HG03565 (cell line): Measurements from ENCODE around the gene PSMD5.
A peak's percentile ranks its signal among the peaks of the same experiment; 100 is the strongest.

Experiments used
- ATAC-seq: cut with Tn5 transposase; IDR thresholded peaks from one replicate; pipeline ENCODE4 v1.9.1; 2021; ENCODE audit warnings: mild to moderate bottlenecking, moderate library complexity; ENCODE audit not compliant: unreplicated experiment

PSMD5 gene

GRCh38 chr9:120842685-120843485 is at the start of gene PSMD5:
TSS of gene PSMD5 (minus strand) at chr9:120842922. CDS start at chr9:120842909, 13 bp downstream.
- peak; percentile 99 for ATAC-seq

DNA sequence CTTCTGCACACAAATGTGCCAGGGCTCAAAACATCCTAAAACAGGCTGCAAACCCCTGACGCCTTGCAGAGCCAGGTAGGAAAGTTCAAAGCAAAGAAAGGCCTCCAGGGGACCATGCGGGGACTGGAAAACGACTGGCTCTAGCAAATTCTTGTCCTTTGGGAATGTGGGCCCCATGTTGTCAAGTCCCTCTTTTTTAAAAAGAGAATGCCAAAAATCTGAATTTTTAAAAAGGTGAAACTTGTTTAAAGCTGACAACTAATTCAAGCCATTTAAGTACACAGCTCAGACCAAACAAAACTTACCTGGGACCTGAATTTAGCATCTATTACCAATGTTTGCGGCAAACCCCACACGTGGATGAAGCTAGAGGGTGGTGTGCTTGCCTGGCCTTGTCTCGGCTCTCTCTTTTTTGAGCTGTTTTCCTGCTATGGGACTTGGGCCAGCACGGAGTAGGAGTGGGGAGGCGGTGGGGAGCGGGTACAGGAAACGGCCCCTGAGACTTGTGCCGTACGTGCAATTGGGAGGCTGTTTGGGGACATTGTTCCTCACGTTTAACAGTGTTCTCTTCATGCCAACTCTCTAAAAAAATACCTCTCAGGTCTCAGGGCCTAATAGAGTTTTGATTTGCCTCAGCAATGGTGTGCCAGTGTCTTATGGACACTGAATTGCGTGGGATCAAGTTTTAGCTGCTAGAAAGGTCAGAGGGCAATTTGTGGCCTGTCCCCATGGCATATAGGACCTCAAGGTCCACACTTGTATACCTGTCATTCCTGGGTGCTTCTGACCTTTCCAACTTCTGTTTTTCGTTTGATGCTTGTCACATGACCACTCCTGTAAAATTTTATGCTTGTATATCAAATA is 49.4 kb upstream of the PSMD5 start:
- peak; percentile 16 for ATAC-seq

DNA sequence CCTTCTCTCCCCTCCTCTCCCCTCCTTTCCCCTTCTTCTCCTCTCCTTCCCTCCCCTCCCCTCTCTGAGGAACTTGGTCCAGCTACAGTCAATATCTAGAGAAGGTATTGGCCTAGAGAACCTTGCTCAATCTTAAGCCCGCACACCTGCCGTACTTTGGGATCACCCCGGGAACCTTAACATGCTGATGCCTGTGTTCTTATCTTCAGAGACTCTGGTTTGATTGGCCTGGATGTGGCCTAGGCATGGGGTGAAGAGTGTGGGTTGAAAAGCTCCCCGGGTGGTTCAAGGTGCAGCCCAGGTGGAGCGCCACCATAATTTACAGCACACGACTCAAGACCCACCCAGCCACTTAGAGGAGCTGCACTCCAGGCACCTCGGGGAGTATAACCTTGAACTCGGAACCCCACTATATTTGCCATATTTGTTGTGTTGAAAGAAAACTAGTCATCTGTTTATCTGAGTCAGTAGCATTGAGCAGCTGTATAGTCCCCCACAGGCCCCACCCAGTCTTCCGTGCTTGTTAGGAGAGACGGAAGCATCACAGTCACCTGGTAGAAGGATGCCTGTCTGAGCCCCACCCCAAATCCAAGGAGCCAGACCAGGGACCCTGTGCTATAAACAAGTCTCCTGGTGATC is 48.6 kb upstream of the PSMD5 start:
- no peak for ATAC-seq

- no peak for ATAC-seq
Measured at GRCh38 chr9:120890320-120891244, 47.9 kb upstream of the PSMD5 start.

DNA sequence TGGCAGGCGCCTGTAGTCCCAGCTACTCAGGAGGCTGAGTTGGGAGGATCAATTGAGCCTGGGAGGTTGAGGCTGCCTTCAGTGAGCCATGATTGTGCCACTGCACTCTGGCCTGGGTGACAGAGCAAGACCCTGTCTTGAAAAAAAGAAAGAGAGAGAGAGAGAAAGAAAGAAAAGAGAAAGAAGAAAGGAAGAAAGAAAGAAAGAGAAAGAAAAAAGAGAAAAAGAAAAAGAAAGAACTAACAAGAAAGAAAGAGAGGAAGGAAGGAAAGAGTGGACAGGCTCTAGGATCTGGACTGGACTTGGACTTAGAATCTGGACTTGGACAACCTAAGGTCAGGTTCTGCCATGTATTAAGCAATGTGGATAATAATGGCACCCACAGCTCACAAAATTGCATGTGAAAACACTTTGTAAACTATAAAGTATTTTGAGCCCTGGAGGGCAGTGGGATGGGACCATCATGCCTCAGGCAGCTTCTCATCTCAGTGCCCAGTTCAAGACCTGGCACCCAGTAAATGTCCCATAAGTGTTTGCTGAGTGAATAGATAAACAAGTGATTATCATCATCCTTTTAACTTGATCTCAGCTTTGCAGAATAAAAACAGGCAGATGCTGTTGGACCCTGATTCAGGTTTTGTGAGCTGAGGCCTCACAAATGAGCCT is 47.0 kb upstream of the PSMD5 start:
- ATAC-seq = no peak

DNA sequence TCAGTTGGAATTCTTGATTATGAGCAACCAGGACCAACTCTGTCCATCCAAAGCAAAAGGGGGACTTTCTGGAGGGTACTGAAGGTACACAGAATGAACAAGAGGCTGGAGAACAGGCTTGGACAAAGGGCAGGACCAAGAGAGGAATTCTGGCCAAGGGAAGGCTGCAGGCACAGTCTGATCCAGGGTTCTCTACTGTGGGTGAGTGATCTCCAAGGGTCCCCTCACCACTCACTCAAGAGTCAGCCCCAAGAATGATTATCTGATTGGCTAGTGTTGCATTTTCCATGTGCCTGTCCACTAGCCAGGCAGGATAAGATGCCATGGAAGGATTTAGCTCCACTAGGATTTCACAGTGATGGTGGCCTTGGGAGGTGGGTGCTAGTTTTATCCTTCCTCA is 45.9 kb upstream of the PSMD5 start:
- ATAC-seq = no peak

- ATAC-seq = no peak
Measured at GRCh38 chr9:120886490-120886967, 43.8 kb upstream of the PSMD5 start.

GRCh38 chr9:120885958-120886357 is 43.2 kb upstream of the PSMD5 start:
- ATAC-seq = no peak

- ATAC-seq = no peak
Measured at GRCh38 chr9:120885457-120885856, 42.7 kb upstream of the PSMD5 start.

DNA sequence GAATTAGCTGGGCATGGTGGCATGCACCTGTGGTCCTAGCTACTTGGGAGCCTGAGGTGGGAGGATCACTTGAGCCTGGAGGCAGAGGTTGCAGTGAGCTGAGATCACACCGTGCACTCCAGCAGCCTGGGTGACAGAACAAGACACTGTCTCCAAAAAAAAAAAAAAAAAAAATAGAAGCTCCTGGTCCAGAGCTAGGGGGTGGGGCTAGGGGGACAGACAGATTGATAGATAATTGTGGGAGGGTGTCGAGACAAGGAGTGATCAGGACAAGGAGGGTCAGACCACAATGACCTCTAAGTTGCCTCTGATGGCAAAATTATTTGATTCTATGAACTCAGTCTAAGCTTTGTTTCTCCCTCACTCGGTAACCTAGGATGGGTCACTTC is 40.9 kb upstream of the PSMD5 start:
- ATAC-seq = no peak

- ATAC-seq = no peak
Measured at GRCh38 chr9:120882935-120883607, 40.3 kb upstream of the PSMD5 start.

- no peak for ATAC-seq
Measured at GRCh38 chr9:120879446-120879845, 36.7 kb upstream of the PSMD5 start.

DNA sequence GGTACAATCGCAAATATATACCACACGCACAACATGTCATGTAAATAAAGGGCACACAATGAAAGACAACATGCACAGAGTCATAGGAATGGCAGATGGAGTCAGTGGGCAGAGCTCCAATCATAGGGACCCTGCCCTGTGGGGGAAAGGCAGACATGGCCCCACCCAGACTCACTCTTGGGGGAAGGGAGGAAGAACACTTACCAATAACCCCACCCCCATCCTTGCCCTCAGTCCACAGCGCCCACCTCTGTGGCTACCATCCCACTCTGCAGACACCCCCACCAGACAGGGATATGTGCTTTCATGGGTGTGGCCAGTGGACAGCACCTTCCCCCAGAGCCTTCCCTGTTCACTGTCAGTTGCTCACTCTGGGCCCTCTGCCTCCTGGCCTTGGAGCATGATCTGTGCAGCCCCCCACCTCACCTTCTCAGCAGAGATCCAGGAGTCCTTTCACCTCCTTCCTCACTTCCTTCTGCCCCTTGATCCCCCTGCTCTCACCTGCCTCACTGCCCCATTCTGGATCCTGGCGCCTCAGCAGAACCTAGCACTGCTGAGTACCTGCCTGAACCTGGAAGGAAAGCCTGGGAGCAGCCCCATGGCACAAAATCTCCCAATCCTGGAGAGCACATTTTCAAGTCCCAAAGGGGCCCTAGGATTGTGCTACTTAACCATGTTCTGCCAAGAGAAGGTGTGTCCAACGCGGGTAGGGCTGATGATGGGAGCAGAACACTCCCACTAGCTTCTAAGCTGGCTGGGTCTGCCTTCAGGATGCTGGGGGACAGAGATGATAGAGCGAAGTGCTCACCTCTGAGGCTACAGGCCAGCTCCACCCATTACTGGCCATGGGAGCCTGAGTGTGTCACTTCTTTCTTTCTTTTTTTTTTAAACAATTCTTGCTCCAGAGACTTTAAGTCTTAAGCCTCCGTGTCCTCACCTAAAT is 35.7 kb upstream of the PSMD5 start:
- ATAC-seq = no peak

- no peak for ATAC-seq
Measured at GRCh38 chr9:120877276-120878034, 34.7 kb upstream of the PSMD5 start.

DNA sequence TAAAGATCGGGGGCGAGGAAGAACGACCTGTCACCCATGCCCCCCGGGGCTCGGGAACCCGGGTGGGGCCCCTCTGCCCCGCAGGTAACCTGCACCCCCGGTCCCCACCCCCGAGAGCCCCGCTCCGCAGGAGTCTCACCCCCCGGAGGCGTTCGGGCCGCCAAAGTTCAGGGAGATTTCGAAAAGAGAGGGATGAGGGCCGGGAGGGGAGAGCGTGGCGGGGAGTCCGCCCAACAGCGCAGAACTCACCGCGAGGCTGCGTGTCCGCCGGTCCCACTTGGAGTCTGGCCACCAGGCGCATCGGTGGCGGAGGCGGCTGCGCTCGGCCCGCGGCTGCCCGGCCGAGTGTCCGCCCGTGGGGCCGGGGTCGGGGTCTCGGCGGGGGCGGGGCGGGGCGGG is 34.1 kb upstream of the PSMD5 start, which contains the start of gene PHF19:
TSS of gene PHF19 (minus strand) at position 347 of the 399 bp plus-strand sequence. CDS start 2,447 bp downstream, outside the sequence.
- ATAC-seq = no peak

GRCh38 chr9:120875954-120876841 is 33.5 kb upstream of the PSMD5 start:
- peak; percentile 53 for ATAC-seq
